ENCODE data around the gene UGT2B11. TPM values are rescaled to one million over a fixed set of nuclear protein-coding genes. Genes with fewer than 3 reads are reported as not detected.
"Not testable (repeated sequence)": the region's sequence is repeated elsewhere in the genome, so short reads cannot be mapped to it uniquely, and the experiment has no call there.

UGT2B11 gene
- not detected for total RNA-seq

DNA sequence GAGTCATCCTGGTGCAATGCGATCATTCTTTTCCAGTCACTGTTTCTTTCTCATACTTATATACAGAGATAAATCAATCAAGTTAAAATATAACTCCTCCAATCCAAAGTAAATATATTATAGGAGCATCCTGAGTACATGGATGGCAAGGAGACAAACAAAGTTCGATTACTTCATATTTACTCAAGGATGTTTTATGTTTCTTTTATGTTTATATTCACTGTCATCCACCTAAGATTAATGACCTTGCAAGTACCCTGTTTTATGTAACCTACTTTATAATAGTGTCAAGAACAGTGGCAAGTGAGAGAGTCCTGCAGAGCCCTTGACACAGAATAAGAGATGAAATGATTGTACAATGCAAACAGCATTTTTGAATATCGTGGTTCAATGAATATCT is at the start of gene UGT2B11:
UGT2B11 (minus strand) TSS at position 33 of the 400 bp plus-strand sequence; CDS start at position 7, 26 bp downstream.
- Mint-ChIP-seq H3K4me1 (ENCODE audit: low read depth) (no peaks in the 10 kb centered on the region), H3K4me3 (no peak within 1 kb of the TSS), H3K9me3 (no peaks in the 10 kb centered on the region), H3K27me3 (ENCODE audit: low read depth) (no peaks in the 10 kb centered on the region), H3K36me3 (ENCODE audit: insufficient read depth) (no peaks in the 10 kb centered on the region)
- ATAC-seq (no peak), DNase-seq (no peak)

DNA sequence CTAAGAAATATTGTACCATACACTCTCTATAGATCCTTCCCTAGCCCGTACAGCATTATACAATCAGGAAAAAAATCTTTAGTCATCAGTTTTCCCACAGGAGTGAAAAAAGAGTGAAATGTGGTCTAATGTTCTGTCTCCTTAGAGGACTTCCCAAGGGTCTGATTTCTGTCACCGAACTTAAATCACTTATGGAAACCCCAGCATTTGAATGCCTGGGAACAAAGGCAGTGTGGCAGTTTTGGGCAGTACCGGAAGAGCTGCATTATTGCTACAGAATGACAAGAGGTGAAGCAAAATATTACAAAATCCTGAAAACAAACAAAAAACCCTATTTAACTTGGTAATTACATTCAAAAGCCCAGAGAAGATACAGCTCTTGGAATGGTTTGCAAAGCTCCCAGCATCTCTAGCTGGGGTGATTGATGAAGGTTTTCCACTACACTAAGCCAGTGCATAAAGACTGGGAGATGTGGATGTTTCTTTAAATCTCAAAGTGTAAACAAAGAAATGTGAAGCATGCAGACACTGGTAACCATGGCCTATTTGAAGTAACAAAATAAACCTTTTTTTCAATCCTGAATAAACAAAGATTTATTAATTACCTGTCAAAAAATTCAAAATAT is 38.7 kb upstream of the UGT2B11 start:
- not testable (repeated sequence) for H3K4me3 Mint-ChIP-seq; H3K36me3 Mint-ChIP-seq (ENCODE audit: insufficient read depth); DNase-seq; ATAC-seq; H3K9me3 Mint-ChIP-seq; H3K27me3 Mint-ChIP-seq (ENCODE audit: low read depth); H3K4me1 Mint-ChIP-seq (ENCODE audit: low read depth)

GRCh38 chr4:69250884-69251283 is 36.3 kb upstream of the UGT2B11 start:
- H3K4me3 Mint-ChIP-seq; ATAC-seq; H3K4me1 Mint-ChIP-seq (ENCODE audit: low read depth); H3K36me3 Mint-ChIP-seq (ENCODE audit: insufficient read depth); H3K27me3 Mint-ChIP-seq (ENCODE audit: low read depth); DNase-seq: not testable (repeated sequence)
- H3K9me3 Mint-ChIP-seq: peaks cover 15% of the 10 kb centered on the region

DNA sequence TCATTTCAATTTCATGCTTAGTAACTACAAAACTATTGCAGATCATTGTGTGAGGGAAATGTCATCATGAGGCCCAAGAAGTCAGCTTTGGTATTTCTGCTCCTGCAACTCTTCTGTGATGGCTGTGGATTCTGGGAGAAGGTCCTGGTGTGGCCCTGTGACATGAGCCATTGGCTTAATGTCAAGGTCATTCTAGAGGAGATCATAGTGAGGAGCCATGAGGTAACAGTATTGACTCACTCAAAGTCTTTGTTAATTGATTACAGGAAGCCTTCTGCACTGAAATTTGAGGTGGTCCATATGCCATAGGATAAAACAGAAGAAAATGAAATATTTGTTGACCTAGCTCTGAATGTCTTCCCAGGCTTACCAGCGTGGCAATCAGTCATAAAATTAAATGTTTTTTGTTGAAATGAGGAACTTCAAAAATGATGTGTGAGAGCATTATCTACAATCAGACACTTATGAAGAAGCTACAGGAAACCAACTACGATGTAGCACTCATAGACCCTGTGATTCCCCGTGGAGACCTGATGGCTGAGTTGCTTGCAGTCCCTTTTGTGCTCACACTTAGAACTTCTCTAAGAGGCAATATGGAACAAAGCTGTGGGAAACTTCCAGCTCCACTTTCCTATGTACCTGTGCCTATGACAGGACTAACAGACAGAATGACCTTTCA is 28.2 kb upstream of the UGT2B11 start:
- peaks cover 26% of the 10 kb centered on the region for H3K9me3 Mint-ChIP-seq
- not testable (repeated sequence) for H3K27me3 Mint-ChIP-seq (ENCODE audit: low read depth); ATAC-seq; H3K36me3 Mint-ChIP-seq (ENCODE audit: insufficient read depth); H3K4me3 Mint-ChIP-seq; DNase-seq; H3K4me1 Mint-ChIP-seq (ENCODE audit: low read depth)

DNA sequence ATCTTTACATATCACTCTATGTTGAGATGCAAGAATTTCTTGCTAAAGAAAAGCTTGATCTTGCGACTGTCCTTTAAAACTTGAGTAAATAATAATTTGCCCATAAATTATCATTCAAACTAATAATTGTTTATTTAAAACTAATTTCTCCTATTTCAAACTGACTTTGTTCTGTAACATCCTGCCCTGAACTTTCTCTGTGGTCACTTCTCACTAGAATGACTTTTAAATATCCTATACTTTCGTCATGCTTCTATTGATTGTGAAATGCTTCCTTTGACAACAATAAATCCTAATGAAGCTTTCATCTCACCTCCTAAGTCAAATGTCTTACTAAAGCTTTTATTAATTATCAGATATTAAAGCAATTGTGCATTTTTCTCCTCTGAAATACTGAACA is 27.2 kb upstream of the UGT2B11 start:
- not testable (repeated sequence) for DNase-seq; H3K36me3 Mint-ChIP-seq (ENCODE audit: insufficient read depth); H3K4me3 Mint-ChIP-seq; H3K27me3 Mint-ChIP-seq (ENCODE audit: low read depth); H3K4me1 Mint-ChIP-seq (ENCODE audit: low read depth); ATAC-seq
- H3K9me3 Mint-ChIP-seq: peaks cover 24% of the 10 kb centered on the region

DNA sequence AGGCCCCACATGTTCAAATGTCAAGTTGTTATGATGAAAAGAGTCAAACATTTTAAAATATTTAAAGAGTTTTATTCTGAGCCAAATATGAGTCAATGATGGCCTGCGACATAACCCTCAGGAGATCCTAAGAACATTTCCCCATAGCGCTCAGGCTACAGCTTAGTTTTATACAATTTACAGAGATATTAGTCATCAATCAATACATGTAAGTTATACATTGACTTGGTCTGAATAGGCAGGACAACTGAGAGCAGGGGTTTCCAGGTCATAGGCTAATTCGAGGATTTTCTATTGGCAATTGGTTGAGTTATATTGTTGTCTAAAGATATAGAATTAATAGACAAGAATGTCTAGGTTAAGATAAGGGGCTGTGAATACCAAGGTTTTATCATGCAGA is 26.2 kb upstream of the UGT2B11 start:
- ATAC-seq; H3K4me1 Mint-ChIP-seq (ENCODE audit: low read depth); H3K4me3 Mint-ChIP-seq; H3K36me3 Mint-ChIP-seq (ENCODE audit: insufficient read depth); DNase-seq; H3K27me3 Mint-ChIP-seq (ENCODE audit: low read depth): not testable (repeated sequence)
- peaks cover 19% of the 10 kb centered on the region for H3K9me3 Mint-ChIP-seq

DNA sequence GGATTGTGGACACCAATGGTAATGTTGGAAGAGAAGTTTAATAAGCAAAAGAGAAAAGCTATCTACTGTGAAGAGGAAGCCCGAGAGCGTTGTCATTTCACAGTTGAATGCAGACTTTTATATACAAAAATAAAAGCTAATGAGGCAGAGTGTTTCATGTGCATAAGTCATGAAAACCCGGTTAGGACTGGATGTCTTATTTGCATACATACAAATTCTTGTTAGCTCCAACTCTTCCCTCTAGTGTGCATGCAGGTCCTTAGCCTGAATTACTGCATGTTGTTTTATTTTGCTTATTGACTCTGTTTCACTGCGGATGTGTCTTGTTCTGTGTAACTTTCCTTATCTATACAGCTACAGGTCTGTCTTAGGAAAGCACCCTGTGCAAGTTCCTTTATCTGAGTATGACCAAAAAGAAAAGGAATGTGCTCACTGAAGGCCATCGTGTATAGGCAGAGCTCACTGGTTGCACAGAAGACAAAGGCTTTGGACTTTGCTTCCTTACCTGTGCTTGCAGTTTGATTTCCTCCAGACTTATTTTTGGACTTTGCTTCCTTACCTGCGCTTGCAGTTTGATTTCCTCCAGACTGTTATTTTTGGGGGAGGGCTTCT is 25.1 kb upstream of the UGT2B11 start:
- no peak for ATAC-seq
- no peaks in the 10 kb centered on the region for H3K4me1 Mint-ChIP-seq (ENCODE audit: low read depth)
- H3K9me3 Mint-ChIP-seq: peaks cover 15% of the 10 kb centered on the region

GRCh38 chr4:69239092-69239491 is 24.5 kb upstream of the UGT2B11 start:
- Mint-ChIP-seq H3K4me1 (ENCODE audit: low read depth) (no peaks in the 10 kb centered on the region), H3K4me3 (no peak overlapping the region), H3K9me3 (peaks cover 18% of the 10 kb centered on the region), H3K36me3 (ENCODE audit: insufficient read depth) (no peaks in the 10 kb centered on the region), H3K27me3 (ENCODE audit: low read depth) (no peaks in the 10 kb centered on the region)
- DNase-seq (no peak), ATAC-seq (no peak)

More for the DNA sequence above, 25.1 kb upstream of the UGT2B11 start:
- Mint-ChIP-seq H3K27me3 (ENCODE audit: low read depth) (no peaks in the 10 kb centered on the region), H3K36me3 (ENCODE audit: insufficient read depth) (no peaks in the 10 kb centered on the region), H3K4me3 (no peak overlapping the region)
- DNase-seq: no peak

DNA sequence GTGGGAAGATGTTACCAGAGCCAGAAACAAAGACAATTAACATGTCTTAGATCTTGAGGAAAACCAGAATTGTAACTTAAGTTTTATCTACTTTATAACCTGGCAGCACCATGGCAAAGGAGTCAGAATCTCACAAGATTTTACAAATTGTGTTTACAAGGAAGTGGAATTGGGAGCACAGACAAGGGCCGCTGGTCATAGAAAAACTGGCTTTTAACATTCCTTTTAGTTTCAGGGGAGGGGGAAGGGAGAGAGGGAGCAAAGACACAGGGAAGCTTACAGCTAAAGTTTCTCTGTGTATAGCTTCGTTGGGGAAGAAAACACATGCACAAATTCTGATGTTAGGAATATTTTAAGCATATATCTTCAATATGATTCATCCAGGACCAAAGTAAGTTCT is 10.3 kb upstream of the UGT2B11 start:
- H3K4me3 Mint-ChIP-seq: no peak overlapping the region
- no peaks in the 10 kb centered on the region for H3K4me1 Mint-ChIP-seq (ENCODE audit: low read depth)
- no peak for DNase-seq
- no peaks in the 10 kb centered on the region for H3K27me3 Mint-ChIP-seq (ENCODE audit: low read depth)
- ATAC-seq: no peak
- no peaks in the 10 kb centered on the region for H3K9me3 Mint-ChIP-seq
- H3K36me3 Mint-ChIP-seq (ENCODE audit: insufficient read depth): no peaks in the 10 kb centered on the region

- not testable (repeated sequence) for H3K4me3 Mint-ChIP-seq; H3K4me1 Mint-ChIP-seq (ENCODE audit: low read depth); DNase-seq; H3K9me3 Mint-ChIP-seq; H3K36me3 Mint-ChIP-seq (ENCODE audit: insufficient read depth); ATAC-seq; H3K27me3 Mint-ChIP-seq (ENCODE audit: low read depth)
These were observed 8.7 kb upstream of the UGT2B11 start for GRCh38 chr4:69223277-69223676.

DNA sequence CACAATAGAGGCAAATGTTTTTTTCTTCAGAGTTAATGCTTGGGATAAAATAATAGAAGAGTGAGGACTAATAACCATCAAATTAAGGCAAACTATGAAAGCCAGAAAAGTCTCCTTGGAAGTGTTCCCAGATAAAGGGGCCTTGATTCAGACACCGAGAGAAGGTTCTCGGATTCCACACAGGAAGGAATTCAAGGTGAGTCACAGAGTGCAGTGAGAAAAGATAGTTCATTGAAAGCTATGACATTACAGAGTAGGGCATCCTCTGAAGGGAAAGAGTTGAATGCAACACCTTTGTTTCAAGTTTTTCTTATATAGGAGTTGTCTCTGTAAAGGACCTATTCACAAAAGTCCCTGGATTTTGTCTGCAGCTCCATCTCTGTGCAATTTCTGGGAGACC is 3.9 kb upstream of the UGT2B11 start:
- H3K36me3 Mint-ChIP-seq (ENCODE audit: insufficient read depth); H3K27me3 Mint-ChIP-seq (ENCODE audit: low read depth); H3K9me3 Mint-ChIP-seq; DNase-seq; H3K4me1 Mint-ChIP-seq (ENCODE audit: low read depth); ATAC-seq; H3K4me3 Mint-ChIP-seq: not testable (repeated sequence)

DNA sequence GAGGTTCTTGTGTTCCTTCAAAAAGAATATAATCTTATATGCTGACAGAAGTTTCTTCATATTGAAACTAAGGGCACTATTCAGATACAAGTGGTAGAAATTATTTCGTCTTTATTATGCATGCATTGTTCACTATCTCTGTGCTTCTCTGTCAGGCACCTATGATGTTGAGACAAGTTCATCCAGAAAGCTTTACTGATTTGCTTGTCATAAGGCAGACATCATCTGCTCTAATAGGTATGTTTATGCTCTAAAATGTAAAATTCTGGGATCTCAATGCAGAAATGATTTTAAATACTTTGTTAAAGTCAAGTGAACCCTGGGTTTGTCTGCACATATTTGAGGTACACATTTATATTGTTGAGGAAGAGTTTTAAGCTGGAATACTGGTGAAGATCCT is 3.6 kb downstream of the UGT2B11 start:
- no peaks in the 10 kb centered on the region for H3K4me1 Mint-ChIP-seq (ENCODE audit: low read depth)
- H3K36me3 Mint-ChIP-seq (ENCODE audit: insufficient read depth): no peaks in the 10 kb centered on the region
- no peaks in the 10 kb centered on the region for H3K27me3 Mint-ChIP-seq (ENCODE audit: low read depth)
- ATAC-seq (no peak), DNase-seq (no peak)
- no peaks in the 10 kb centered on the region for H3K9me3 Mint-ChIP-seq
- no peak overlapping the region for H3K4me3 Mint-ChIP-seq

DNA sequence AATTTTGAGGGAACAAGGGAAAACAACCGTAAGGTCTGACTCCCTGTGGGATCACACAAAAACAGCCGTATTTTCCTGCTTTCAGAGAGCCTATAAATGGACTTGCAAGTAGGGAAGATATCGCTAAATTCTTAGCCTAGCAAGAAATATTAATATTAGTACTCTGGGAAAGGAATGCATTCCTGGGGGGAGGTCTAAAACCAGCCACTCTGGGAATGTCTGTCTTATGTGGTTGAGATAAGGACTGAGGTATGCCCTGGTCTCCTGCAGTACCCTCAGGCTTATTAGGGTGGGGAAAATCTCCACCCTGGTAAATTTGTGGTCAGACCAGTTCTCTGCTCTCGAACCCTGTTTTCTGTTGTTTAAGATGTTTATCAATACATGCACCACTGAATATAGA is 16.0 kb downstream of the UGT2B11 start:
- H3K27me3 Mint-ChIP-seq (ENCODE audit: low read depth); H3K36me3 Mint-ChIP-seq (ENCODE audit: insufficient read depth); DNase-seq; H3K4me1 Mint-ChIP-seq (ENCODE audit: low read depth); H3K4me3 Mint-ChIP-seq; ATAC-seq; H3K9me3 Mint-ChIP-seq: not testable (repeated sequence)

DNA sequence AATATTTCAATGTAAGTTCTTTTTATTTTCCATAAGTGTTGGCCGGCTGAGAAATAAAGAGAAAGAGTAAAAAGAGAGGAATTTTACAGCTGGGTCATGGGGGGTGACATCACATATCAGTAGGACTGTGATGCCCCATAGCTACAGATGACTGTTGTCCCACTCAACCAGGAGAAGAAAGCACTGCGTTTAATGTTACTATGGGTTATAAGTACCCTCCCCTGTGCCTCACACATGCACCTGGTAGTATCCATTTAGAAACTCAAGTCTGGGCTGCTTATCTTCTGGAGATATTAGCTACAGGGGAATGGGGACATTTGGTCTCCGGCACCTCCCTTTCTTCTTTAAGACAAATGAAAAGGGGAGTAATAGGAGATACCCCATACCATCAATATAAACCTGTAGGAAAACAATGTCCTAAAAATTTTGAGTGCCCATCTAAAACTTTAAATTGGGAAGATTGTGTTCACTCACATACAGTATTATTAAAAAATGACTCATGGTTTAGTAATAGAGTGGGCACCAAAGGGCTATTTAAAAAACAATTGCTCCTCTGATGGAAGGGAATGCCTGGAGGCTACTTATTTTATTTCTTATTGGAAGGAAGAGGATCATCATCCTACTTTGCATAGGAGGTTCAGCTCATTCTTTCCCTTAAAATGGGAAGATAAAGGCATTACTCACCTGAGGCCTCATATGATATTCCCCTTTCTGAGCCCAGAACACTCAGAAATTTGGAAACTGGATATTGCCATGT is 18.2 kb downstream of the UGT2B11 start:
- Mint-ChIP-seq H3K27me3 (ENCODE audit: low read depth) (no peaks in the 10 kb centered on the region), H3K4me3 (no peak overlapping the region), H3K4me1 (ENCODE audit: low read depth) (no peaks in the 10 kb centered on the region), H3K9me3 (no peaks in the 10 kb centered on the region), H3K36me3 (ENCODE audit: insufficient read depth) (no peaks in the 10 kb centered on the region)
- DNase-seq (no peak), ATAC-seq (no peak)
